ENCODE data around the gene ADAMTS13. TPM values are rescaled to one million over a fixed set of nuclear protein-coding genes. Genes with fewer than 3 reads are reported as not detected.
A peak's percentile ranks its signal among the peaks of the same experiment; 100 is the strongest.
"Not testable (repeated sequence)": the region's sequence is repeated elsewhere in the genome, so short reads cannot be mapped to it uniquely, and the experiment has no call there.

Gene ADAMTS13
- total RNA-seq = 1 to 10 TPM; 2.3 to 3.0 TPM

GRCh38 chr9:133421615-133422542 lies at the start of gene ADAMTS13:
ADAMTS13 (plus strand) TSS chr9:133422367; CDS start chr9:133422444, 77 bp downstream.
- H3K36me3 Mint-ChIP-seq (ENCODE audit: low read depth) = peaks cover under 1% of the 10 kb centered on the region
- H3K4me1 Mint-ChIP-seq = peaks cover 27% of the 10 kb centered on the region
- H3K27me3 Mint-ChIP-seq = peaks cover 3% of the 10 kb centered on the region
- ChIA-PET POLR2A (no interaction called here), CTCF (no interaction called here)
- no peak within 1 kb of the TSS for H3K4me3 Mint-ChIP-seq
- DNase-seq = no peak
- H3K9me3 Mint-ChIP-seq = no peaks in the 10 kb centered on the region
- H3K27ac Mint-ChIP-seq = no peak within 1 kb of the TSS

- H3K4me1 Mint-ChIP-seq = peaks cover 58% of the 10 kb centered on the region
Measured at GRCh38 chr9:133374612-133375115, 47.5 kb upstream of the ADAMTS13 start.

GRCh38 chr9:133375116-133375723 lies 46.9 kb upstream of the ADAMTS13 start:
- CTCF ChIA-PET = interaction anchor here (1.2 to 2.2 kb wide), 4 partner anchors 10 to 136 kb away, joined by 4 to 6 read pairs (median 4); no protein-coding TSS in a partner anchor

More at GRCh38 chr9:133374612-133375115, 47.5 kb upstream of the ADAMTS13 start:
- Mint-ChIP-seq H3K27ac (peak overlapping the region; percentile 97), H3K36me3 (ENCODE audit: low read depth) (peaks cover 35% of the 10 kb centered on the region), H3K27me3 (peaks cover 2% of the 10 kb centered on the region), H3K9me3 (no peaks in the 10 kb centered on the region), H3K4me3 (peak overlapping the region; percentile 91)
- peak; percentile 38 for DNase-seq
- ChIA-PET CTCF (interaction anchor here (0.9 to 2.2 kb wide), 6 partner anchors 10 to 135 kb away, joined by 3 to 6 read pairs (median 4); no protein-coding TSS in a partner anchor), POLR2A (interaction anchor here (1.0 to 1.5 kb wide), 2 partner anchors 19 to 27 kb away, joined by 3 to 6 read pairs; partner anchors contain the start of genes MED22 and RPL7A)

GRCh38 chr9:133375724-133376654 lies 46.2 kb upstream of the ADAMTS13 start, which contains the start of the genes STKLD1 and SURF4:
STKLD1 (plus strand) TSS chr9:133376366; CDS start chr9:133376474, 108 bp downstream.
SURF4 (minus strand) TSS chr9:133376060; CDS start chr9:133375969, 91 bp downstream.
- H3K27me3 Mint-ChIP-seq = peaks cover 2% of the 10 kb centered on the region
- peaks cover 26% of the 10 kb centered on the region for H3K36me3 Mint-ChIP-seq (ENCODE audit: low read depth)
- peak within 1 kb of the TSS; percentile 91 for H3K4me3 Mint-ChIP-seq
- H3K4me1 Mint-ChIP-seq = peaks cover 45% of the 10 kb centered on the region
- peak within 1 kb of the TSS; percentile 97 for H3K27ac Mint-ChIP-seq
- no peaks in the 10 kb centered on the region for H3K9me3 Mint-ChIP-seq
- DNase-seq = peak; percentile 93
- ChIA-PET CTCF (interaction anchor here (0.9 to 1.9 kb wide), 7 partner anchors 8 to 110 kb away, joined by 3 to 6 read pairs (median 4); partner anchors contain the start of genes CACFD1, SURF1 and SURF2), POLR2A (interaction anchor here (0.6 to 1.4 kb wide), 2 partner anchors 28 to 992 kb away, joined by 3 to 5 read pairs; partner anchors contain the start of genes MED22 and RPL7A)

More at GRCh38 chr9:133375116-133375723, 46.9 kb upstream of the ADAMTS13 start:
- peaks cover 2% of the 10 kb centered on the region for H3K27me3 Mint-ChIP-seq
- peak overlapping the region; percentile 91 for H3K4me3 Mint-ChIP-seq
- peaks cover 52% of the 10 kb centered on the region for H3K4me1 Mint-ChIP-seq
- peak overlapping the region; percentile 97 for H3K27ac Mint-ChIP-seq
- POLR2A ChIA-PET = interaction anchor here (1.0 kb wide), 1 partner anchor 27 kb away, joined by 3 read pairs; the partner anchor contains the start of genes MED22 and RPL7A
- no peaks in the 10 kb centered on the region for H3K9me3 Mint-ChIP-seq
- DNase-seq = peak; percentile 15
- peaks cover 31% of the 10 kb centered on the region for H3K36me3 Mint-ChIP-seq (ENCODE audit: low read depth)

- H3K4me3 Mint-ChIP-seq = peak overlapping the region; percentile 60
- H3K36me3 Mint-ChIP-seq (ENCODE audit: low read depth) = peaks cover 21% of the 10 kb centered on the region
- POLR2A ChIA-PET = interaction anchor here (1.1 to 1.4 kb wide), 2 partner anchors 29 to 43 kb away, joined by 5 read pairs; partner anchors contain the start of genes MED22 and RPL7A
- not testable (repeated sequence) for H3K27me3 Mint-ChIP-seq, H3K9me3 Mint-ChIP-seq, H3K27ac Mint-ChIP-seq, DNase-seq
- H3K4me1 Mint-ChIP-seq = peaks cover 32% of the 10 kb centered on the region
- CTCF ChIA-PET = interaction anchor here (1.1 to 1.9 kb wide), 3 partner anchors 17 to 138 kb away, joined by 3 to 5 read pairs (median 4); partner anchors contain the start of genes SURF1 and SURF2
Measured at GRCh38 chr9:133377280-133377679, 44.9 kb upstream of the ADAMTS13 start.

- ChIA-PET POLR2A (interaction anchor here (1.1 kb wide), 1 partner anchor 43 kb away, joined by 5 read pairs; no protein-coding TSS in a partner anchor), CTCF (interaction anchor here (1.1 to 1.9 kb wide), 3 partner anchors 21 to 139 kb away, joined by 3 to 5 read pairs (median 3); partner anchors contain the start of genes SURF1 and SURF2)
- Mint-ChIP-seq H3K36me3 (ENCODE audit: low read depth) (peaks cover 16% of the 10 kb centered on the region), H3K4me3 (no peak overlapping the region), H3K27me3 (peaks cover 2% of the 10 kb centered on the region), H3K9me3 (no peaks in the 10 kb centered on the region), H3K4me1 (peaks cover 27% of the 10 kb centered on the region), H3K27ac (no peak overlapping the region)
- no peak for DNase-seq
Measured at GRCh38 chr9:133377721-133378216, 44.4 kb upstream of the ADAMTS13 start.

GRCh38 chr9:133378408-133378962 lies 43.7 kb upstream of the ADAMTS13 start:
- Mint-ChIP-seq H3K27me3 (peaks cover 2% of the 10 kb centered on the region), H3K9me3 (no peaks in the 10 kb centered on the region), H3K27ac (no peak overlapping the region), H3K36me3 (ENCODE audit: low read depth) (peaks cover 12% of the 10 kb centered on the region), H3K4me1 (peaks cover 20% of the 10 kb centered on the region), H3K4me3 (no peak overlapping the region)
- CTCF ChIA-PET = interaction anchor here (0.9 to 1.1 kb wide), 4 partner anchors 23 to 67 kb away, joined by 3 read pairs; partner anchors contain the start of genes SURF1 and SURF2
- no peak for DNase-seq
- POLR2A ChIA-PET = no interaction called here

- no peak overlapping the region for H3K27ac Mint-ChIP-seq
- POLR2A ChIA-PET = no interaction called here
- peaks cover 8% of the 10 kb centered on the region for H3K36me3 Mint-ChIP-seq (ENCODE audit: low read depth)
- no peak for DNase-seq
- CTCF ChIA-PET = interaction anchor here (0.9 to 1.4 kb wide), 5 partner anchors 16 to 66 kb away, joined by 3 to 4 read pairs (median 3); partner anchors contain the start of genes SURF1 and SURF2
- peaks cover 14% of the 10 kb centered on the region for H3K4me1 Mint-ChIP-seq
- no peak overlapping the region for H3K4me3 Mint-ChIP-seq
- H3K27me3 Mint-ChIP-seq = peaks cover 2% of the 10 kb centered on the region
- no peaks in the 10 kb centered on the region for H3K9me3 Mint-ChIP-seq
Measured at GRCh38 chr9:133379153-133380086, 42.7 kb upstream of the ADAMTS13 start.

GRCh38 chr9:133380734-133381133 lies 41.4 kb upstream of the ADAMTS13 start:
- POLR2A ChIA-PET = no interaction called here
- H3K4me3 Mint-ChIP-seq = no peak overlapping the region

GRCh38 chr9:133382507-133383141 lies 39.5 kb upstream of the ADAMTS13 start:
- peaks cover 8% of the 10 kb centered on the region for H3K4me1 Mint-ChIP-seq
- H3K9me3 Mint-ChIP-seq = no peaks in the 10 kb centered on the region
- no peak overlapping the region for H3K27ac Mint-ChIP-seq
- no peaks in the 10 kb centered on the region for H3K36me3 Mint-ChIP-seq (ENCODE audit: low read depth)
- no peak overlapping the region for H3K4me3 Mint-ChIP-seq
- no peaks in the 10 kb centered on the region for H3K27me3 Mint-ChIP-seq
- DNase-seq = no peak
- POLR2A ChIA-PET = no interaction called here
- CTCF ChIA-PET = no interaction called here

More at GRCh38 chr9:133380734-133381133, 41.4 kb upstream of the ADAMTS13 start:
- H3K27me3 Mint-ChIP-seq = peaks cover 2% of the 10 kb centered on the region
- peaks cover 9% of the 10 kb centered on the region for H3K4me1 Mint-ChIP-seq
- H3K27ac Mint-ChIP-seq = no peak overlapping the region
- DNase-seq = no peak
- H3K36me3 Mint-ChIP-seq (ENCODE audit: low read depth) = no peaks in the 10 kb centered on the region
- CTCF ChIA-PET = interaction anchor here (1.2 to 1.4 kb wide), 2 partner anchors 23 to 47 kb away, joined by 3 read pairs; no protein-coding TSS in a partner anchor
- H3K9me3 Mint-ChIP-seq = no peaks in the 10 kb centered on the region

Measured in activated CD4-positive, alpha-beta T cell treated with anti-CD3 and anti-CD28 coated beads, Interleukin-2, amount 10 ng/mL, durations not matched to agents 7 days and 5 days (primary cell).